CD8-positive, alpha-beta memory T cell (primary cell): ENCODE results near the gene HNRNPLL. TPM values are rescaled to one million over a fixed set of nuclear protein-coding genes. Genes with fewer than 3 reads are reported as not detected.
"Not testable (repeated sequence)": the region's sequence is repeated elsewhere in the genome, so short reads cannot be mapped to it uniquely, and the experiment has no call there.

Experiments
- CTCF ChIA-PET: fragments of 350-600 bp; sonication (Branson Sonifier 250); formaldehyde crosslinking; loops from one replicate; lab custom pipeline; 2021; ENCODE audit warnings: antibody characterized with exemption; lab: Charles Lee
- POLR2A ChIA-PET: fragments of 350-600 bp; sonication (Branson Sonifier 250); formaldehyde crosslinking; loops from one replicate; lab custom pipeline; 2021; ENCODE audit warnings: antibody characterized with exemption; lab: Charles Lee
- DNase-seq, 5 donors: peaks; one replicate each; pipeline versions ENCODE4 v3.0.0 to v3.0.0-alpha.2; 2020 to 2022; ENCODE audit warnings: mixed read lengths in 1 of 5
- H3K27ac ChIP-seq: one replicate; pipeline ENCODE4 v1.7.0; 2013; ENCODE audit warnings: low read depth, mild to moderate bottlenecking, low read length, moderate library complexity
- H3K27me3 ChIP-seq: 2 replicates; pipeline ENCODE4 v1.7.0; 2013; ENCODE audit warnings: low read length, mild to moderate bottlenecking; ENCODE audit not compliant: insufficient read depth, poor library complexity, severe bottlenecking
- H3K36me3 ChIP-seq: 2 replicates; pipeline ENCODE4 v1.7.0; 2013; ENCODE audit warnings: mild to moderate bottlenecking, low read length, moderate library complexity; ENCODE audit not compliant: insufficient read depth
- H3K4me1 ChIP-seq: 2 replicates; pipeline ENCODE4 v1.7.0; 2013; ENCODE audit warnings: mild to moderate bottlenecking, low read length, moderate library complexity; ENCODE audit not compliant: insufficient read depth
- H3K4me3 ChIP-seq: 2 replicates; pipeline ENCODE4 v1.7.0; 2013; ENCODE audit warnings: mild to moderate bottlenecking, low read length
- H3K9me3 ChIP-seq: 2 replicates; pipeline ENCODE4 v1.7.0; 2013; ENCODE audit warnings: mild to moderate bottlenecking, low read length
- H3K27ac Mint-ChIP-seq, 8 donors: one replicate each; pipeline ENCODE4 v1.8.0; 2020 to 2021; ENCODE audit warnings: mixed read lengths in 8 of 8, mild to moderate bottlenecking in 6 of 8, inconsistent platforms in 3 of 8, moderate library complexity in 3 of 8
- H3K27me3 Mint-ChIP-seq, 2 donors: one replicate each; pipeline ENCODE4 v1.8.0; 2020 to 2021; ENCODE audit warnings: mixed read lengths in 2 of 2, mild to moderate bottlenecking in 1 of 2, moderate library complexity in 1 of 2
- H3K36me3 Mint-ChIP-seq, 3 donors: one replicate each; pipeline ENCODE4 v1.8.0; 2020 to 2021; ENCODE audit warnings: mixed read lengths in 3 of 3, inconsistent platforms in 1 of 3, mild to moderate bottlenecking in 1 of 3
- H3K4me1 Mint-ChIP-seq, 3 donors: one replicate each; pipeline ENCODE4 v1.8.0; 2020 to 2021; ENCODE audit warnings: mixed read lengths in 3 of 3, inconsistent platforms in 1 of 3, mild to moderate bottlenecking in 1 of 3
- H3K4me3 Mint-ChIP-seq, 7 donors: one replicate each; pipeline ENCODE4 v1.8.0; 2020 to 2021; ENCODE audit warnings: mixed read lengths in 7 of 7, mild to moderate bottlenecking in 6 of 7, moderate library complexity in 4 of 7, inconsistent platforms in 2 of 7
- H3K9me3 Mint-ChIP-seq, 5 donors: one replicate each; pipeline ENCODE4 v1.8.0; 2020 to 2022; ENCODE audit warnings: mixed read lengths in 5 of 5, mild to moderate bottlenecking in 3 of 5, moderate library complexity in 2 of 5, inconsistent platforms in 1 of 5
- polyA plus RNA-seq: library from polyadenylated mRNA; unstranded; fragments of 300-500 nt; fragmentation: Illumina TruSeq; gene quantifications from one replicate; pipeline ENCODE4 v1.2.3, GENCODE V29; 2021
- total RNA-seq, 2 experiments: library from RNA; stranded (reverse); gene quantifications; one replicate each; pipeline ENCODE4 v1.2.3, GENCODE V29; 2021

HNRNPLL gene
- total and polyA plus RNA-seq, 3 experiments from 2014 or later: 65.4 to 80.8 (median 77.4) TPM

DNA sequence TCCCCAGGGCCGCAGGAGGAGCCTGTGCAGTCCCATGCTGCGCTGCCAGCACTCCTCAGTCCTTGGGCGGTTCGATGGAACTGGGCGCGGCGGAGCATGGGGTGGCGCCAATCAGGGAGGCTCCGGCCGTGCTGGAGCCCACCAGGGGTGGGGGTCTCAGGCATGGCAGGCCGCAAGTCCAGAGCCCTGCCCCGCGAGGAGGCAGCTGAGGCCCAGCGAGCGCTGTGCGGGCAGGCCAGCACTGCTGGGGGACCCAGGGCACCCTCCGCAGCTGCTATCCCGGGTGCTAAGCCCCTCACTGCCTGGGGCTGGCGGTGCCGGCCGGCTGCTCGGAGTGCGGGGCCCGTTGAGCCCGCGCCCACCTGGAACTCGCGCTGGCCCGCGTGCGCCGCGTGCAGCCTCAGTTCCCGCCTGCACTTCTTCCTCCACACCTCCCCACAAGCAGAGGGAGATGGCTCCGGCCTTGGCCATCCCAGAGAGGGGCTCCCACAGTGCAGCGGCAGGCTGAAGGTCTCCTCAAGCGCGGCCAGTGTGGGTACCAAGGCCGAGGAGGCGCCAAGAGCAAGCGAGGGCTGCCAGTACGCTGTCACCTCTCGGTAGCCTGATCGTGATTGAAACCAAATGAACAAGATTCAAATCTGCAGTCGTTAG lies 40.4 kb upstream of the HNRNPLL start:
- peak overlapping the region; percentile 40 for H3K4me3 ChIP-seq
- H3K4me3 Mint-ChIP-seq: peak overlapping the region in 4 of 7 donors; percentile 75 to 84 (median 80)

DNA sequence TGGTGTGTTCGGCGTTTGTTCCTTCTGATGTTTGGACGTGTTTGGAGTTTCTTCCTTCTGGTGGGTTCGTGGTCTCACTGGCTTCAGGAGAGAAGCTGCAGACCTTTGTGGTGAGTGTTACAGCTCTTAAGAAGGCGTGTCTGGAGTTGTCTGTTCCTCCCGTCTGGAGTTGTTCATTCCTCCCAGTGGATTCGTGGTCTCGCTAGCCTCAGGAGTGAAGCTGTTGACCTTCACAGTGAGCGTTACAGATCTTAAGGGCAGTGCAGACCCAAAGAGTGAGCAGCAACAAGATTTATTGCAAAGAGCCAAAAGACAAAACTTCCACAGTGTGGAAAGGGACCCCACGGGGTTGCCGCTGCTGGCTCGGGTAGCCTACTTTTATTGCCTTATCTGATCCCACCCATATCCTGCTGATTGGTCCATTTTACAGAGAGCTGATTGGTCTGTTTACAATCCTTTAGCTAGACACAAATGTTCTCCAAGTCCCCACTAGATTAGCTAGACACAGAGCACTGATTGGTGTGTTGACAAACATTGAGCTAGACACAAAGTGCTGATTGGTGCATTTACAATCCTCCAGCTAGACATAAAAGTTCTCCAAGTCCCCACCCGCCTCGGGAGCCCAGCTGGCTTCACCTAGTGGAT lies 39.8 kb upstream of the HNRNPLL start:
- Mint-ChIP-seq H3K4me1 (peaks cover 16 to 25% (median 23%) of the 10 kb centered on the region in 3 donors), H3K27ac (peak overlapping the region in 7 of 8 donors; percentile 4 to 97 (median 64))
- H3K4me3 Mint-ChIP-seq, H3K27me3 ChIP-seq, POLR2A ChIA-PET, H3K9me3 Mint-ChIP-seq, H3K36me3 Mint-ChIP-seq, H3K27me3 Mint-ChIP-seq, H3K27ac ChIP-seq, H3K36me3 ChIP-seq, H3K9me3 ChIP-seq, DNase-seq, H3K4me3 ChIP-seq: not testable (repeated sequence)
- CTCF ChIA-PET: interaction anchor here (1.3 to 1.7 kb wide), 3 partner anchors 10 to 32 kb away, joined by 3 to 6 read pairs (median 3); no protein-coding TSS in a partner anchor
- peaks cover 17% of the 10 kb centered on the region for H3K4me1 ChIP-seq

More for the DNA sequence above, 40.4 kb upstream of the HNRNPLL start:
- ChIA-PET POLR2A (interaction anchor here (0.8 to 1.6 kb wide), 2 partner anchors 23 to 25 kb away, joined by 5 to 9 read pairs; no protein-coding TSS in a partner anchor), CTCF (interaction anchor here (0.9 to 1.7 kb wide), 9 partner anchors 10 to 107 kb away, joined by 3 to 6 read pairs (median 3); no protein-coding TSS in a partner anchor)
- no peaks in the 10 kb centered on the region for H3K9me3 ChIP-seq
- H3K27ac ChIP-seq: peak overlapping the region; percentile 51
- Mint-ChIP-seq H3K9me3 (peaks cover 0 to 3% (median 0%) of the 10 kb centered on the region in 5 donors), H3K4me1 (peaks cover 22 to 32% (median 30%) of the 10 kb centered on the region in 3 donors), H3K27ac (peak overlapping the region; percentile 60 to 95 (median 93)), H3K27me3 (no peaks in the 10 kb centered on the region), H3K36me3 (peaks cover 0 to 4% (median 0%) of the 10 kb centered on the region in 3 donors)
- no peaks in the 10 kb centered on the region for H3K27me3 ChIP-seq
- DNase-seq: no peak
- H3K4me1 ChIP-seq: peaks cover 22% of the 10 kb centered on the region
- H3K36me3 ChIP-seq: no peaks in the 10 kb centered on the region

DNA sequence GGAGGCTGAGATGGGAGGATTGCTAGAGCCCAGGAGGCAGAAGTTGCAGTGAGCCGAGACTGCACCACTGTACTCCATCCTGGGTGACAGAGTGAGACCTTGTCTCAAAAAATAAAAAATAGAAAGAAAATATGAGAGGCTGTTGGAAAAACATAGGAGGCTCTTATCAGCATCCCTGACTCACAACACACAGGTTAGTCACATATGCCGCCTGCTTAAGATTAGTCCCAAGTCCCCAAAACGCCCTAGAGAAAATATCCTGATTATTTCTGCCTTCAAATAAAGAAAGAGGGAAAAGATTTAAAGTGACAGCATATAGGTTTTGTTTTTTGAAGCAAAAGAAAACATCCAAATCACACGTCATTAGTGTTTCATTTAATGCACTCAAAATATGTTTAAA lies 33.3 kb upstream of the HNRNPLL start:
- CTCF ChIA-PET: no interaction called here
- H3K9me3 Mint-ChIP-seq: no peaks in the 10 kb centered on the region

DNA sequence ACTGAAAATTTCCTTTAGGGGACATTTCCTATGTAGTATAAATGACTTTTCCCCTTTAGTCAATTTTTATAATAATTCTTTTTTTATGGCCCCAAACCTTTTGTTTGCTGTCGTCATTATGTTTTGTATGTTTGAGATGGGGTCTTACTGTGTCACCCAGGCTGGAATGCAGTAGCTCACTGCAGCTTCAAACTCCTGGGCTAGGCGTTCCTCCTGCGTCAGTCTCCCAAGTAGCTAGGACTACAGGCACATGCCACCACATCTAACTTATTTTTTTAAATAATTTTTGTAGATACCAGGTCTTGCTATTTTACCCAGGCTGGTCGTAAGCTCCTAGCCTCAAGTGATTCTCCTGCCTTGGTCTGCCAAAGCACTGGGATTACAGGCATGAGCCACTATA lies 32.4 kb upstream of the HNRNPLL start:
- ChIA-PET CTCF (no interaction called here), POLR2A (no interaction called here)
- peaks cover 0 to 2% (median 0%) of the 10 kb centered on the region in 3 donors for H3K36me3 Mint-ChIP-seq

More for the DNA sequence above, 33.3 kb upstream of the HNRNPLL start:
- Histone ChIP-seq H3K36me3 (no peaks in the 10 kb centered on the region), H3K4me3 (no peak overlapping the region), H3K4me1 (no peaks in the 10 kb centered on the region), H3K27me3 (no peaks in the 10 kb centered on the region), H3K27ac (no peak overlapping the region), H3K9me3 (no peaks in the 10 kb centered on the region)
- peak overlapping the region in 1 of 8 donors; percentile 43 for H3K27ac Mint-ChIP-seq
- POLR2A ChIA-PET: interaction anchor here (0.6 kb wide), 2 partner anchors 10 to 42 kb away, joined by 3 read pairs; no protein-coding TSS in a partner anchor
- H3K27me3 Mint-ChIP-seq: no peaks in the 10 kb centered on the region
- peaks cover 0 to 2% (median 0%) of the 10 kb centered on the region in 3 donors for H3K36me3 Mint-ChIP-seq
- DNase-seq: no peak
- H3K4me3 Mint-ChIP-seq: no peak overlapping the region
- H3K4me1 Mint-ChIP-seq: peaks cover 9 to 13% (median 11%) of the 10 kb centered on the region in 3 donors

DNA sequence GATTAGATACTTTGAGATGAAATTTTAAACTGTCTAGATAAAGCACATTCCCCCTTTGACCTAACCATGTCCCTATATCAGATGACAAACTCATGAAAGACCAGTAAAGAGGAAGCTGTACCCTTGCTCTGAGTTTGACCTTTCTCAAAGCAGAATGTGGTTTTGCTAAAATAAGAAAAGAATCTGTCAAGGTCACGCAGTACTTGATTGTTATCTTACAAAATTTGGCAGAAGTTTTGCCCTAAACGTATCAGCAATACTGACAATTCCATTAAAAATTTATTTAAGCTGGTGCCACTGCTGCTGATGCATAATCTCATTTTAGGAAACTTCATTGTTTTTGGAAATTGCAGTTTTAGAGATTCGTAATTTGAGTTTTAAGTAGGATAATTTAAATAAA lies 32.0 kb upstream of the HNRNPLL start:
- H3K27me3 ChIP-seq: no peaks in the 10 kb centered on the region
- Mint-ChIP-seq H3K27ac (peak overlapping the region in 1 of 8 donors; percentile 29), H3K4me3 (no peak overlapping the region), H3K36me3 (peaks cover 0 to 2% (median 0%) of the 10 kb centered on the region in 3 donors), H3K4me1 (peaks cover 9 to 13% (median 11%) of the 10 kb centered on the region in 3 donors), H3K27me3 (no peaks in the 10 kb centered on the region), H3K9me3 (no peaks in the 10 kb centered on the region)
- H3K4me1 ChIP-seq: no peaks in the 10 kb centered on the region
- DNase-seq: no peak
- peaks cover 3% of the 10 kb centered on the region for H3K9me3 ChIP-seq
- H3K27ac ChIP-seq: no peak overlapping the region
- ChIA-PET POLR2A (interaction anchor here (0.9 kb wide), 1 partner anchor 49 kb away, joined by 3 read pairs; no protein-coding TSS in a partner anchor), CTCF (no interaction called here)
- no peak overlapping the region for H3K4me3 ChIP-seq
- no peaks in the 10 kb centered on the region for H3K36me3 ChIP-seq

More for the DNA sequence above, 32.4 kb upstream of the HNRNPLL start:
- no peak overlapping the region for H3K27ac ChIP-seq
- H3K9me3 Mint-ChIP-seq: no peaks in the 10 kb centered on the region
- H3K27me3 ChIP-seq: no peaks in the 10 kb centered on the region
- no peaks in the 10 kb centered on the region for H3K4me1 ChIP-seq
- DNase-seq: no peak
- no peaks in the 10 kb centered on the region for H3K27me3 Mint-ChIP-seq
- no peak overlapping the region for H3K4me3 Mint-ChIP-seq
- no peak overlapping the region for H3K27ac Mint-ChIP-seq
- H3K4me3 ChIP-seq: no peak overlapping the region
- no peaks in the 10 kb centered on the region for H3K36me3 ChIP-seq
- H3K4me1 Mint-ChIP-seq: peaks cover 9 to 13% (median 11%) of the 10 kb centered on the region in 3 donors
- H3K9me3 ChIP-seq: no peaks in the 10 kb centered on the region

DNA sequence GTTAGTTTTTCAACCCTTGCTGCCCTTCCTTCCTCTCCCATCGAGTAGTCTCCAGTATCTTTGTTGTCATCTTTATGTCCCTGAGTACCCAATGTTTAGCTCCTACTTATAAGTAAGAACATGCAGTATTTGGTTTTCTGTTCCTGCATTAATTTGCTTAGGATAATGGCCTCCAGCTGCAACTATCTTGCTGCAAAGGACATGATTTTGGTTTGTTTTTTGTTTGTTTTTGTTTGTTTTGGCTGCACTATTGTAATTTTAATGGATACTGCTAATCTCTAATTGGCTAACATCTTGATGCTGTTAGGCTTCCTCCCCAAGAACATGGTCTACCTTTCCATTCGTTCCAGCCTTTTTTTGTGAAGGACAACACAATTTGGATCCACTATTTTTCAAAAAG lies 31.2 kb upstream of the HNRNPLL start:
- POLR2A ChIA-PET: interaction anchor here (0.9 kb wide), 1 partner anchor 50 kb away, joined by 3 read pairs; no protein-coding TSS in a partner anchor
- H3K4me1 ChIP-seq: no peaks in the 10 kb centered on the region
- Mint-ChIP-seq H3K27me3 (no peaks in the 10 kb centered on the region), H3K36me3 (peaks cover 0 to 2% (median 0%) of the 10 kb centered on the region in 3 donors), H3K9me3 (no peaks in the 10 kb centered on the region), H3K4me1 (peaks cover 9 to 13% (median 11%) of the 10 kb centered on the region in 3 donors), H3K4me3 (no peak overlapping the region), H3K27ac (peak overlapping the region in 2 of 8 donors; percentile 17 to 19)
- no peak overlapping the region for H3K27ac ChIP-seq
- no peaks in the 10 kb centered on the region for H3K27me3 ChIP-seq
- DNase-seq: no peak
- peaks cover 3% of the 10 kb centered on the region for H3K9me3 ChIP-seq
- H3K4me3 ChIP-seq: no peak overlapping the region
- CTCF ChIA-PET: no interaction called here
- H3K36me3 ChIP-seq: no peaks in the 10 kb centered on the region

DNA sequence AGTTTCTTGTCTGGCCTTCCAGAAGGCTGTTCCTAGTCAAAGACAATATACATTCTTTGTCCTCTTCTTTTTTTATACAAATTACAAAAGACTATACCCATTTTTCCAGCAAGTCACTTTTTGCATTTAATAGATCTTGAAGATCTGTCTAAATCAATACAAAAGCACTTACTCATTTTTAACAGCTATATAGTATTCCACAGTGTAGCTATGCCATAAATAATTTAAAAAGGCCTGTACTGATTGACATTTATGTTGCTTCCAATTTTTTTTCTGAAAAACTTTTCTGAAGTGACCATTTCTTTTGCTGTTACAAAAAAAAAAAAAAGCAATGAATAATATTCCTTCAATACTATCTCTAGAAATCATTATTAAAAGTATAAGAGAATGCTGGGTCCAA lies 30.3 kb upstream of the HNRNPLL start:
- H3K36me3 Mint-ChIP-seq: peaks cover 0 to 2% (median 0%) of the 10 kb centered on the region in 3 donors
- ChIA-PET POLR2A (no interaction called here), CTCF (no interaction called here)
- H3K4me1 ChIP-seq: no peaks in the 10 kb centered on the region
- H3K36me3 ChIP-seq: no peaks in the 10 kb centered on the region
- H3K27ac Mint-ChIP-seq: no peak overlapping the region
- H3K27me3 ChIP-seq: no peaks in the 10 kb centered on the region
- H3K9me3 Mint-ChIP-seq: no peaks in the 10 kb centered on the region
- DNase-seq: no peak
- H3K27me3 Mint-ChIP-seq: no peaks in the 10 kb centered on the region
- H3K4me3 Mint-ChIP-seq: no peak overlapping the region
- no peak overlapping the region for H3K27ac ChIP-seq
- peaks cover 9 to 13% (median 11%) of the 10 kb centered on the region in 3 donors for H3K4me1 Mint-ChIP-seq
- H3K4me3 ChIP-seq: no peak overlapping the region
- peaks cover 3% of the 10 kb centered on the region for H3K9me3 ChIP-seq

DNA sequence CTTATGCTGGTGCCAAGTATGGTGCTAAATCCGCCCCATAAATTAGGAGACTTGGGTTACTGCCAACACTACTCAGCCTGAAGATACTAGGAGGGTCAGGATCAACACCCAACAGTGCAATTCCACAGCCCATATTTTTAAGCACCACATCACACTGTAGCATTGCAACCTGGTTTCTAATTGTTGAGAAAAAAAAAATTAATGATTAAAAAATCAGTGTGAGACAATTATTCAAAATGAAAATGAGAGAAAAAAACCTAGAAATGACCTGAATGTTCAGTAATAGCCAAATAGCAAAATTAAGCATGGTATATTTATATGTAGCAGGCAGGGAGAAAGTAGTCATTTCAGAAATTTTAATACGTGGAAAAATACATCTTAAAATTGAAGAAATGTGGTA lies 29.2 kb upstream of the HNRNPLL start:
- ChIA-PET CTCF (no interaction called here), POLR2A (no interaction called here)
- DNase-seq: no peak

More for the DNA sequence above, 29.2 kb upstream of the HNRNPLL start:
- no peaks in the 10 kb centered on the region for H3K36me3 ChIP-seq
- H3K9me3 Mint-ChIP-seq: no peaks in the 10 kb centered on the region
- H3K36me3 Mint-ChIP-seq: peaks cover 0 to 2% (median 0%) of the 10 kb centered on the region in 3 donors
- H3K27ac Mint-ChIP-seq: no peak overlapping the region
- no peaks in the 10 kb centered on the region for H3K27me3 ChIP-seq
- H3K4me3 Mint-ChIP-seq: no peak overlapping the region
- no peaks in the 10 kb centered on the region for H3K27me3 Mint-ChIP-seq
- no peak overlapping the region for H3K4me3 ChIP-seq
- H3K4me1 Mint-ChIP-seq: peaks cover 12 to 20% (median 19%) of the 10 kb centered on the region in 3 donors
- peaks cover 3% of the 10 kb centered on the region for H3K9me3 ChIP-seq
- H3K4me1 ChIP-seq: no peaks in the 10 kb centered on the region
- no peak overlapping the region for H3K27ac ChIP-seq
